SK-N-SH treated with all-trans-retinoic acid at 6 μM for 48 hours (cell line): ENCODE results near the gene TUBGCP3.
"Not testable (repeated sequence)": the region's sequence is repeated elsewhere in the genome, so short reads cannot be mapped to it uniquely, and the experiment has no call there.

Source experiments
- ATAC-seq: fragments of 200-7000 bp; cut with Tn5 transposase; 3 replicates; pipeline ENCODE4 v1.9.1; 2020; ENCODE audit warnings: mild to moderate bottlenecking, moderate library complexity
- BACH2 ChIP-seq: fragments of 250-450 bp; sonication (Bioruptor Pico); IDR thresholded peaks from 2 replicates; pipeline ENCODE4 v1.9.0; 2021; ENCODE audit warnings: mild to moderate bottlenecking, borderline replicate concordance
- CREB5 ChIP-seq: fragments of 250-450 bp; sonication (Bioruptor Pico); IDR thresholded peaks from 2 replicates; pipeline ENCODE4 v1.5.1; 2020; ENCODE audit warnings: low read depth, mild to moderate bottlenecking, moderate library complexity
- CSDC2 ChIP-seq: fragments of 250-450 bp; sonication (Bioruptor Pico); IDR thresholded peaks from 2 replicates; pipeline ENCODE4 v1.5.0; 2020; ENCODE audit warnings: mild to moderate bottlenecking, moderate library complexity
- CSRNP3 ChIP-seq: fragments of 250-450 bp; sonication (Bioruptor Pico); IDR thresholded peaks from 2 replicates; pipeline ENCODE4 v1.5.1; 2021; ENCODE audit warnings: mild to moderate bottlenecking, moderate library complexity
- PATZ1 ChIP-seq: fragments of 250-450 bp; sonication (Bioruptor Pico); IDR thresholded peaks from 2 replicates; pipeline ENCODE4 v1.8.0; 2020; ENCODE audit warnings: mild to moderate bottlenecking, moderate library complexity, borderline replicate concordance
- POU6F1 ChIP-seq: fragments of 250-450 bp; sonication (Bioruptor Pico); IDR thresholded peaks from 2 replicates; pipeline ENCODE4 v1.8.0; 2021; ENCODE audit warnings: low read depth, mild to moderate bottlenecking, moderate library complexity, borderline replicate concordance
- PPARA ChIP-seq: fragments of 250-450 bp; sonication (Bioruptor Pico); IDR thresholded peaks from 2 replicates; pipeline ENCODE4 v1.5.0; 2020; ENCODE audit warnings: mild to moderate bottlenecking, borderline replicate concordance
- RARB ChIP-seq: fragments of 250-450 bp; sonication (Bioruptor Pico); IDR thresholded peaks from 2 replicates; pipeline ENCODE4 v1.8.0; 2021; ENCODE audit warnings: mild to moderate bottlenecking, moderate library complexity
- SNAI2 ChIP-seq: fragments of 250-450 bp; sonication (Bioruptor Pico); IDR thresholded peaks from 2 replicates; pipeline ENCODE4 v1.5.0; 2020; ENCODE audit warnings: mild to moderate bottlenecking, moderate library complexity
- TOX ChIP-seq: fragments of 250-450 bp; sonication (Bioruptor Pico); IDR thresholded peaks from 2 replicates; pipeline ENCODE4 v1.8.0; 2021; ENCODE audit warnings: mild to moderate bottlenecking, moderate library complexity, borderline replicate concordance
- TSHZ2 ChIP-seq: fragments of 250-450 bp; sonication (Bioruptor Pico); IDR thresholded peaks from 2 replicates; pipeline ENCODE4 v1.5.0; 2020; ENCODE audit warnings: mild to moderate bottlenecking, moderate library complexity
- ZC3H10 ChIP-seq: fragments of 250-450 bp; sonication (Bioruptor Pico); IDR thresholded peaks from 2 replicates; pipeline ENCODE4 v1.5.1; 2021; ENCODE audit warnings: mild to moderate bottlenecking, moderate library complexity
- ZFP3 ChIP-seq: fragments of 250-450 bp; sonication (Bioruptor Pico); IDR thresholded peaks from 2 replicates; pipeline ENCODE4 v1.5.0; 2020; ENCODE audit warnings: mild to moderate bottlenecking, moderate library complexity
- ZFP30 ChIP-seq: fragments of 450-650 bp; formaldehyde crosslinking; IDR thresholded peaks from 2 replicates; pipeline ENCODE4 v1.5.0; 2022; ENCODE audit warnings: mild to moderate bottlenecking, moderate library complexity
- ZNF565 ChIP-seq: fragments of 450-650 bp; formaldehyde crosslinking; conservative IDR thresholded peaks from 2 replicates; pipeline ENCODE4 v1.5.0; 2020; ENCODE audit warnings: low read depth, mild to moderate bottlenecking, moderate library complexity
- ZNF70 ChIP-seq: fragments of 450-650 bp; formaldehyde crosslinking; IDR thresholded peaks from 2 replicates; pipeline ENCODE4 v1.5.0; 2020; ENCODE audit warnings: mild to moderate bottlenecking, moderate library complexity

TUBGCP3 gene

GRCh38 chr13:112634102-112634501 lies 46.1 kb upstream of the TUBGCP3 start:
- TF ChIP-seq BACH2 (CRISPR knock-in tag) (no peak), ZNF70 (no peak), ZNF565 (CRISPR knock-in tag) (no peak), PATZ1 (CRISPR knock-in tag) (no peak), TOX (no peak), ZFP3 (CRISPR knock-in tag) (no peak), CSRNP3 (no peak), TSHZ2 (CRISPR knock-in tag) (no peak), CREB5 (CRISPR knock-in tag) (no peak)
- no peak for ATAC-seq

GRCh38 chr13:112630226-112630625 lies 42.3 kb upstream of the TUBGCP3 start:
- ATAC-seq, result not testable (repeated sequence)

- TF ChIP-seq RARB (no peak), CSRNP3 (no peak), ZNF70 (no peak), CSDC2 (CRISPR knock-in tag) (no peak), ZFP30 (CRISPR knock-in tag) (no peak), ZC3H10 (CRISPR knock-in tag) (no peak), SNAI2 (CRISPR knock-in tag) (no peak)
- no peak for ATAC-seq
Measured at GRCh38 chr13:112629161-112629560, 41.2 kb upstream of the TUBGCP3 start.

GRCh38 chr13:112627613-112628012 lies 39.7 kb upstream of the TUBGCP3 start:
- not testable (repeated sequence) for ATAC-seq

GRCh38 chr13:112627161-112627560 lies 39.2 kb upstream of the TUBGCP3 start:
- ATAC-seq, result no peak
- no peak for TF ChIP-seq TOX
- TF ChIP-seq PATZ1 (CRISPR knock-in tag), result no peak
- no peak for TF ChIP-seq ZFP3 (CRISPR knock-in tag)
- no peak for TF ChIP-seq TSHZ2 (CRISPR knock-in tag)
- TF ChIP-seq CSDC2 (CRISPR knock-in tag), result no peak
- TF ChIP-seq POU6F1 (CRISPR knock-in tag), result no peak
- no peak for TF ChIP-seq CREB5 (CRISPR knock-in tag)
- TF ChIP-seq ZNF70, result no peak
- no peak for TF ChIP-seq ZC3H10 (CRISPR knock-in tag)
- TF ChIP-seq PPARA (CRISPR knock-in tag), result no peak
- no peak for TF ChIP-seq ZFP30 (CRISPR knock-in tag)
